Stimulated activated CD4-positive, alpha-beta T cell treated with anti-CD3 and anti-CD28 coated beads, Interleukin-2, amount 100 ng/mL, for 48 hours (primary cell): ENCODE data around the gene CBR1.
"Not testable (repeated sequence)": the region's sequence is repeated elsewhere in the genome, so short reads cannot be mapped to it uniquely, and the experiment has no call there.

Experiments used
- DNase-seq, 2 donors: peaks; one replicate each; pipeline ENCODE4 v3.0.0-alpha.2; 2020

The CBR1 gene

GRCh38 chr21:36082237-36082664 lies 12.4 kb downstream of the CBR1 start:
- DNase-seq, result no peak

GRCh38 chr21:36087362-36088138 lies 17.7 kb downstream of the CBR1 start:
- no peak for DNase-seq

- DNase-seq, result no peak
Observed at GRCh38 chr21:36089946-36090345, 20.1 kb downstream of the CBR1 start.

- DNase-seq, result no peak
Observed at GRCh38 chr21:36092681-36093080, 22.9 kb downstream of the CBR1 start.

- DNase-seq, result no peak
Observed at GRCh38 chr21:36093512-36093911, 23.7 kb downstream of the CBR1 start.

- no peak for DNase-seq
Observed at GRCh38 chr21:36096398-36097290, 26.8 kb downstream of the CBR1 start.

GRCh38 chr21:36097427-36098181 lies 27.8 kb downstream of the CBR1 start:
- DNase-seq, result no peak

GRCh38 chr21:36098182-36098532 lies 28.3 kb downstream of the CBR1 start:
- no peak for DNase-seq

GRCh38 chr21:36099000-36099399 lies 29.2 kb downstream of the CBR1 start:
- no peak for DNase-seq

- not testable (repeated sequence) for DNase-seq
Observed at GRCh38 chr21:36099695-36100211, 29.9 kb downstream of the CBR1 start.

- no peak for DNase-seq
Observed at GRCh38 chr21:36100971-36101641, 31.3 kb downstream of the CBR1 start.

- no peak for DNase-seq
Observed at GRCh38 chr21:36103434-36103833, 33.6 kb downstream of the CBR1 start.

- peak; percentile 44 to 47 for DNase-seq
Observed at GRCh38 chr21:36104317-36105300, 34.8 kb downstream of the CBR1 start.

GRCh38 chr21:36105327-36105842 lies 35.6 kb downstream of the CBR1 start:
- DNase-seq, result no peak

GRCh38 chr21:36109868-36110267 lies 40.0 kb downstream of the CBR1 start:
- no peak for DNase-seq

GRCh38 chr21:36111238-36111637 lies 41.4 kb downstream of the CBR1 start:
- DNase-seq, result no peak

GRCh38 chr21:36113647-36114428 lies 44.0 kb downstream of the CBR1 start:
- no peak for DNase-seq

GRCh38 chr21:36115138-36115730 lies 45.4 kb downstream of the CBR1 start:
- no peak for DNase-seq

- no peak for DNase-seq
Observed at GRCh38 chr21:36117286-36117741, 47.5 kb downstream of the CBR1 start.
